ENCODE data around the gene ZDHHC13.
"Not testable (repeated sequence)": the region's sequence is repeated elsewhere in the genome, so short reads cannot be mapped to it uniquely, and the experiment has no call there.

Gene ZDHHC13

DNA sequence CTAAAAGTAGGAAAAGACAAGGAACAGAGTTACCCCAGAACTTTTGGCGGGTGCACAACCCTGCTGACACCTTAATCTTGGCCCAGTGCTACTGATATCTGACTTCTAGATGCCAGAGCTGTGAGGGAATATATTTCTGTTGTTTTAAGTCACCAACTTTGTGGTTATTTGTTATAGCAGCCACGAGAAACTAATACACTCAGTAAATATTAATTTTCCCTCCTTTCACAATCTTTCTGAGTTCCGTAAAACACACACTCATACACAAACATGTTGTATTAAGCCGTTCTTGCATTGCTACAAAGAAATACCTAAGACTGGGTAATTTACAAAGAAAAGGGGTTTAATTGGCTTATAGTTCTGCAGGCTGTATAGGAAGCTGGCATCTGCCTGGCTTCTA, 16.1 kb upstream of the ZDHHC13 start:
- DNase-seq, result no peak

GRCh38 chr11:19101796-19102520, 15.0 kb upstream of the ZDHHC13 start:
- no peak for DNase-seq

DNA sequence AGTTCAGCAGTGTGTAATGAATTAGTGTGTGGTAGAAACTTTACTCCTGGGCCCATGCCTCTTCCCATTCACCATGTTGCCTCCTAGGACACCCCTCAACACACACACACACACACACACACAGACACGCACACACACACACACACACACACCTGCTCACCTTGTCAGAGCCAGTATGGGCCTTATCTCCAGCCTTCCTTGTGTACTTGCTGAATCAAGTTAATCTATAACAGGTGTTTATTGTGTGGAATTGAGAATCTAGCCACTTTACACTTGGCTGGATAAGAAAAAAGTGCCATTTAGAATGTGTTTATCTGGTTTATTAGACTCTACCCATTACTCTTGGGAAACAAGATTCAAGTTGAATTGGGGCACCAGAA, 14.5 kb upstream of the ZDHHC13 start:
- no peak for DNase-seq

- DNase-seq, result no peak
Measured at GRCh38 chr11:19105011-19105410, 12.0 kb upstream of the ZDHHC13 start.

GRCh38 chr11:19107125-19107524, 9.8 kb upstream of the ZDHHC13 start:
- DNase-seq, result no peak

DNA sequence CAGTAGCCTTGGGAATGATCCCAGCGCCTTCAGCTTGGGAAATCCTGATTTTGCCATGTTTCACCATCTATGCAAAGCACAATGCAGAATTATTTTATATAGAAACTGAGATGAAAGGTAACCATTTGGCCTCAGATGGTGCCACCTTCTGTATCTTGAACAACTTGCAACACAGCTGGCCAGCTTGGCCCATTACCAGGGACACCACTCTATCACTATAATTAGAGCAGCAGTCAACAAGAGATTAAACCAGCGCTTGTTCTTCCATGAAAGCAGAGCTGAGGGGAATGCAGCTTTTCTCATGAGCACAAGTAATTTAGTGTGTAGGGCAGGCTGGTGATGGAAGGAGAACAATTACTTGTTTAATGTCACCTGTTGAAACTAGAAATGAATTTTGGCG, 6.7 kb upstream of the ZDHHC13 start:
- DNase-seq, result no peak

GRCh38 chr11:19111809-19112208, 5.2 kb upstream of the ZDHHC13 start:
- no peak for DNase-seq

GRCh38 chr11:19116276-19116970, 545 bp upstream of the ZDHHC13 start:
- DNase-seq, result no peak

- no peak for DNase-seq
Measured at GRCh38 chr11:19117760-19118097, 761 bp downstream of the ZDHHC13 start.

GRCh38 chr11:19121646-19122045, 4.7 kb downstream of the ZDHHC13 start:
- peak; percentile 52 for DNase-seq

DNA sequence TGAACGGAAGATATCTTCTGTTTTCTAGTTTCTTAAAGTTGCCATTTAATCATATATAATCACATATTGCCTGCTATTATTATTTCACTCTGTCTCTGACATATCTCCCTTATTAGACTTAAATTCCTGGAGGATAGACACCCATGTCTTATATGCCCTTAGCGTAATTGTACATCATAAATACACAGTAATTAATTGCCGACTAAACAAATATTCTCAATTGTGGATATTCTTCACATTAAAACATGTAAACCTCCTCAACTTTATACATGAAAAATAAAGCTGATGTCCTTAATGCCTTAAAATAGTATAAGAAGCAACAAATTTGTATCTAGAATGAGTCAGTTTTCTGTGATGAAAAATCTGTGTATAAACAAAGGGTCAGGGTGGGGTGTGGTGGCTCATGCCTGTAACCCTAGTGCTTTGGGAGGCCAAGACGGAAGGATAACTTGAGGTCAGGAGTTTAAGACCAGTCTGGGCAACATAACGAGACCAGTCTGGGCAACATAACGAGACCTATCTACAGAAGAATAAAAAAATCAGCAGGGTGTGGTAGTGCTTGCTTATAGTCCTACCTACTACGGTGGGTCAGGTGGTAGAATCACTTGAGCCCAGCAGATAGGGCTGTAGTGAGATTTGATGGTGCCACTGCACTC, 6.1 kb downstream of the ZDHHC13 start:
- DNase-seq, result no peak

GRCh38 chr11:19126562-19127325, 9.8 kb downstream of the ZDHHC13 start:
- DNase-seq, result not testable (repeated sequence)

DNA sequence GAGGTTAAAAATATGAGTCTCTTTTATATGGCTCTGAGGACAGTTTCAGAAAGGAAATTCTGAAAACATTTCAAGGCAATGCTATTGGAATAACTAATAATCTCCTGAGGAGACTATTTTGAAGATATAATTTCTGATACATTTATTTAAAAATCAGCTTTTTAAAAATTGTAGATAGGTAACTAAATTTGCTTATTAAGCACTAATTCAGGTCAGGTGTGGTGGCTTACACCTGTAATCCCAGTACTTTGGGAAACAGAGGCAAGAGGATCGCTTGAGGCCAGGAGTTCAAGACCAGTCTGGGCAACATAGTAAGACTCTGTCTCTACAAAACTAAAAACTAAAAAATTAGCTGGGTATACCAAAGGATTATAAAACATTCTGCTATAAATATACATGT, 17.0 kb downstream of the ZDHHC13 start:
- no peak for DNase-seq

DNA sequence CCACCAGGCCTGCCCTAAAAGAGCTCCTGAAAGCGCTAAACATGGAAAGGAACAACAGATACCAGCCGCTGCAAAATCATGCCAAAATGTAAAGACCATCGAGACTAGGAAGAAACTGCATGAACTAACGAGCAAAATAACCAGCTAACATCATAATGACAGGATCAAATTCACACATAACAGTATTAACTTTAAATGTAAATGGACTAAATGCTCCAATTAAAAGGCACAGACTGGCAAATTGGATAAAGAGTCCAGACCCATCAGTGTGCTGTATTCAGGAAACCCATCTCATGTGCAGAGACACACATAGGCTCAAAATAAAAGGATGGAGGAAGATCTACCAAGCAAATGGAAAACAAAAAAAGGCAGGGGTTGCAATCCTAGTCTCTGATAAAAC, 19.9 kb downstream of the ZDHHC13 start:
- DNase-seq, result not testable (repeated sequence)

DNA sequence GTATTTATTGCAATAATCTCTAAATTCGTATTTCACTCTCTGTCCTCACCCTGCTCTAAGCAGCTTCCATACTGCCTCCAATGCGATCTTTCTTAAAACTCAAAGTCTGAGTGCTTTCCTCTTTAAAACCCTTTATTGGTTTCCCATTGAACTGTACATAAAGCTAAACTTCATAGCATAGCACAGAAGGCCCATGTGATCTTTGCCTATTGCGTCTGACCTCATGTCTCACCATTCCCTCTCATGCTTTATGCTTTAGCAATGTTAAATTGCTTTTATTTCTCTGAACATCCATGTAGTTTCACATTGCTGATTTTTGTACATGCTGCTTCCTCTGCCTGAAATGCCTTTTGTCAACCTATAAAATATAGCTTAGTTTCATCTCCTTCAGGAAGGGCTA, 28.4 kb downstream of the ZDHHC13 start:
- no peak for DNase-seq

- DNase-seq, result no peak
Measured at GRCh38 chr11:19156892-19157291, 39.9 kb downstream of the ZDHHC13 start.

- DNase-seq, result peak; percentile 23
Measured at GRCh38 chr11:19160847-19161246, 43.9 kb downstream of the ZDHHC13 start.

DNA sequence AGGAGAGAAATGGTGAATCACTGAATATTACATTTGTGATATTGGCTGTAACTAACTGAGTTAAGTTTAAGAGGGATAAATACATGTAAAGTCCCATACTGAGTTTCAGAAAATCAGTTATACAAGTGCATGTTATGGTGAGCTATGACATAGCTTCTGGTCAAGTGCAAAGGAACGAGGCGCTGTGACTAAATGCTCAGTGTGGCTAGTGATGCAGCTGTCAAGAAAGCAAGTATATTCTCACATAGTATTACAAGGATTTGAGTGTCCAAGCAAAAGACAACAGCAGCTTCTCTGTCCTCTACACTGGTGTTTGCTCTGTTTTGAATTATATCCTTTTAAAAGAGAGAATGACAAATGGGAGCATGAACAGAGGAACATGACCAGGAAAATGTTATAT, 44.7 kb downstream of the ZDHHC13 start:
- no peak for DNase-seq

DNA sequence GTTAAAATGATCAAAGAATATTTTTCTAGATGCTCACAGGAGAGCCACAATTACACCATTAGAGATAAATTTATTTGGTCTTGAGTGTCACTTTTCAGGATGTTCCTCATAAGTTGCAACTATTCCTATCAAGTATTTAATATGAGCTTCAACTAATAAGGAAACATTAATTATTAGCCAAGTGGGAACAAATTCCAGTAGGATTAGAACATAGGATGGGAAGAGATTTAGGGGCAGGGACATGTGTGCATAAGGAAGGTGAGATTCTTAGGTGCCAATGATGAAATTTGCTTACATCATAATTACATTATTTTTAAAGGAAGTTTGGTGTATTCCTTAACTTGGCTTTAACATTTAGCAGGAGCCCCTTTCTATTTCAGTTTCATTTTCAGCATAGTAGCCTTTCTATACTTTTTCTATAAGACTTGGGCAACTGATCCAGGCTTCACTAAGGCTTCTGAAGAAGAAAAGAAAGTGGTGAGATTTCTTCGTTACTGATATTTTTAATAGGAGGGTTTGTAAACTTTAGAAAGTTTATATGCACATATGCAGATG, 46.1 kb downstream of the ZDHHC13 start:
- DNase-seq, result peak; percentile 79

- peak; percentile 83 for DNase-seq
Measured at GRCh38 chr11:19163617-19164016, 46.6 kb downstream of the ZDHHC13 start.

DNA sequence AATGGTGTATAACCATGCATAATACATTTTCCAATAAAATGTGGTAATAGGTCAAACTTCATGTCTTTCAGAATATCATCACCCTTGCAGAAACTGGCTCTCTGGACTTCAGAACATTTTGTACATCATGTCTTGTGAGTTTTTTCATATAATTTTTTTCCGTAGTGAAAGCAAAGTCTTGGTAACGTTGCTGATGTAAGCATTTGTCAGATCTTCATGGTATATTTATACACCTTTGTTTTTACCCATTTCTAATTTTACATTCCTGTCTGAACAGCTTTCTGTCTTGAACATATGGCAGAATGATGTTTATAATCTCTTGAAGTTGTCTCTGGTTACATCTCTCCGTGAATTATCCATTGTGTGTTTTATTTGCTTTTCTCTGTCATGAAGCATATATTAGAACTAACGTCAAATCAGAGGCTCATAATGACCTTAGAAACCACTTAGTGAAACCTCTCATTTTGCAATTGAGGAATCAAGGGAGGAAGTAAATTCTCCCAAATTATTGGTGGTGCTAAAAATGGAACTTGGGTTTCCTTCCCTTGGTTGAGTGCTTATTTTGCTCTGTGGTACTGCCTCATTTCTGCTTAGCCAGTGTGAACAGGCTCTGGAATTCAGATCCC, 47.4 kb downstream of the ZDHHC13 start:
- DNase-seq, result no peak

DNA sequence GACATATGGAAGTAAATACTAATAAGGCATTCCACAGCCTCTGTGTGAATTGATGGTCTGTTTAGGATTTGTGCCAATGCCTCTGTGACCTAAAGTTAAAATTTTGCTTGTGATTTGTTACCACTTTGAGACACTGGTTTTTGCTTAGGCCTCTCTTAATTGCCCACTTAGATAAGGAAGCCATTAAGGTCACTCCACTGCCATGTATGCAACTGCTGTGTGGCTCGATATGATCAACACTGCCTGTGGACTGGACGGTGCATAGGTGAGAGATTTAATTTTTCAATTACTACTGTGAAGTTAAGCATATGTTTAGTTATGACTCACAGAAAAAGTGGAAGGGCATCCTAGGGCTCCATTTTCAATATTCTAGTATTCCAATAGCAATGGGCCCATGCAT, 47.9 kb downstream of the ZDHHC13 start:
- DNase-seq, result no peak

DNA sequence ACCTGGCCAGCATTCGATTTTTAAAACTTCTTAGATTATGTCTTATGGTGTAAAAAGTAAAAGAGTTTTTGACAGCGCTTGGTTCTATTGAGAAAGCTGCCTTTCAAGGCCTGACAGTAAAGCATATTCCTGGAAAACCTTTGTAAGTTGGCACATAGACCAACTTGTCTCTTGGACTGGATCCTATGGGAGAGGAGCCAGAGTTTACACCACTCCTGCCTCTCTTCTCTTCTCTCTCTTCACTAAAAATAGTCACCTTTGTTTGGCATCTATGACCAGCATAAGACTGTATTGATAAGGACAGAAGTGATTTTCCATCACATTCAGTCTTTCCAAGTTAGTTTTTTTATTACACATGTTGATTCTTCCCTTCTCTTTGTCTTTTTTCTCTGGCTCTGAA, 51.1 kb downstream of the ZDHHC13 start:
- no peak for DNase-seq
